Subcutaneous abdominal adipose tissue (tissue), 5 donors: ENCODE measurements around the gene MIB2.

ENCODE experiments used
- H3K27ac ChIP-seq: one replicate; pipeline ENCODE4 v1.7.0; 2013; ENCODE audit warnings: low read depth, mild to moderate bottlenecking, inconsistent platforms, low read length, moderate library complexity
- H3K27me3 ChIP-seq, 5 donors: one replicate each; pipeline ENCODE4 v1.7.0; 2013; ENCODE audit warnings: low read length in 5 of 5, inconsistent platforms in 1 of 5; ENCODE audit not compliant: control insufficient read depth in 5 of 5, insufficient read depth in 4 of 5
- H3K36me3 ChIP-seq, 5 donors: one replicate each; pipeline ENCODE4 v1.7.0; 2013; ENCODE audit warnings: low read length in 5 of 5; ENCODE audit not compliant: control insufficient read depth in 5 of 5, insufficient read depth in 5 of 5
- H3K4me1 ChIP-seq, 5 donors: one replicate each; pipeline ENCODE4 v1.7.0; 2013; ENCODE audit warnings: low read length in 5 of 5, mild to moderate bottlenecking in 3 of 5, moderate library complexity in 1 of 5; ENCODE audit not compliant: control insufficient read depth in 5 of 5, insufficient read depth in 5 of 5
- H3K4me3 ChIP-seq, 5 donors: one replicate each; pipeline ENCODE4 v1.7.0; 2013; ENCODE audit warnings: low read length in 5 of 5, low read depth in 1 of 5
- H3K9ac ChIP-seq, 5 donors: one replicate each; pipeline ENCODE4 v1.7.0; 2013; ENCODE audit warnings: low read length in 5 of 5, mild to moderate bottlenecking in 4 of 5, moderate library complexity in 3 of 5
- H3K9me3 ChIP-seq, 5 donors: one replicate each; pipeline ENCODE4 v1.7.0; 2013; ENCODE audit warnings: low read length in 5 of 5; ENCODE audit not compliant: control insufficient read depth in 5 of 5
- donor health status: healthy.
- donor health status: healthy.
- donor health status: healthy.
- donor health status: healthy.
- donor health status: healthy.

The MIB2 gene

DNA sequence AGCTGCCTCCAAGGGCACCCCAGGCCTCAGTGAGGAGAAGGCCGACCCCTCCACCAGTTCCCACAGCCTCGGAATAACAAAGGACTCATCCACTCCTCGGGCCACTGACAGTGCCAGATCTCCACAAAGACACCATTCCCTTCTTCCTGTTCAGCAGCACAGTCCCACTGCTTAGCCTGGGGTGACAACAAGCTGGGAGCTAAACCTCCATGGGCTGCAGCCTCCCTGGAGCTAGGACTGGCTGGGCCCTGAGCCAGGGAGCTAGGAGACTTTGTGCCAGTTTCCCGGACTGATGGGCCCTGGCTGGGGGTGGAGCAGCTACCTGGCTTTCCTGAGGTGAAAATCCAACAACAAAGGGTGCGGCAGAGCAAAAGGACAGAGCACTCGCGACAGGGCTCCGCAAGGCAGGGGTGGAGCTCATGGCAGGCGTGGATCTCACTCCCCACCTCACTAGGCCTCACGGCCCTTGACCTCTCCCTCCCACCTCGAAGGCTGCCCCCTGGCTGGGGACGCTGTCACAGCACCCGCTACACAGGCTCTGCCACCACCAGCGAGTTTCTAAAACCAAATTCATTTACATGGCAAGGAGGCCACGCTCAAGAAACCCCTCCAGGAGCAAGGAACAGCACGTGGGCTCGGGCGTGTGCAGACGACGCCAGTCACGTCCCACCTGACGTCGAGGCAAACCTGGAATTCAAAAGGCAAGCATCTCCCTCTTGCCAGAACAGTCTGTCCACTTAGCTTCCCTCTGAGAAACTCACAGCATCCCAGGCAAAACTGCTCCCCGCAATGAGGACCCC lies 63.5 kb downstream of the MIB2 start:
- Histone ChIP-seq H3K9me3 (no peaks in the 10 kb centered on the region), H3K9ac (peak overlapping the region in 1 of 5 donors; percentile 56), H3K36me3 (peaks cover 0 to 14% (median 0%) of the 10 kb centered on the region in 5 donors), H3K4me1 (peaks cover 2 to 22% (median 13%) of the 10 kb centered on the region in 5 donors), H3K27ac (no peak overlapping the region), H3K4me3 (peak overlapping the region in 1 of 5 donors; percentile 6), H3K27me3 (no peaks in the 10 kb centered on the region)
